ENCODE results near the gene FBXO21. TPM values are rescaled to one million over a fixed set of nuclear protein-coding genes. Genes with fewer than 3 reads are reported as not detected.
"Not testable (repeated sequence)": the region's sequence is repeated elsewhere in the genome, so short reads cannot be mapped to it uniquely, and the experiment has no call there.

FBXO21 gene
- 43.6 and 46.5 TPM in 2 replicates for total RNA-seq (2012; rRNA removed)

GRCh38 chr12:117190210-117190781, at the start of gene FBXO21:
Gene FBXO21 (minus strand): TSS chr12:117190470. CDS start chr12:117190456, 14 bp downstream.
- H3K27me3 ChIP-seq (ENCODE audit: control insufficient read depth, insufficient read depth, low read length) = no peaks in the 10 kb centered on the region

GRCh38 chr12:117236456-117237001, 46.3 kb upstream of the FBXO21 start:
- Histone ChIP-seq H3K9me3 (replicated peaks; ENCODE audit: low read length) (no peaks in the 10 kb centered on the region), H3K9ac (ENCODE audit: low read depth, low read length) (no peak overlapping the region), H3K27me3 (ENCODE audit: control insufficient read depth, insufficient read depth, low read length) (no peaks in the 10 kb centered on the region), H3K36me3 (ENCODE audit: insufficient read depth, low read length) (no peaks in the 10 kb centered on the region), H3K4me3 (ENCODE audit: low read length) (no peak overlapping the region), H3K4me2 (ENCODE audit: low read length) (no peak overlapping the region), H3K4me1 (ENCODE audit: control insufficient read depth, insufficient read depth, low read length) (no peaks in the 10 kb centered on the region)

More at GRCh38 chr12:117190210-117190781, at the start of gene FBXO21:
- peak within 1 kb of the TSS; percentile 77 for H3K4me3 ChIP-seq (ENCODE audit: low read length)
- peak within 1 kb of the TSS; percentile 69 for H3K9ac ChIP-seq (ENCODE audit: low read depth, low read length)
- peak within 1 kb of the TSS; percentile 87 for H3K4me2 ChIP-seq (ENCODE audit: low read length)
- no peaks in the 10 kb centered on the region for H3K9me3 ChIP-seq (replicated peaks; ENCODE audit: low read length)
- peaks cover 4% of the 10 kb centered on the region for H3K36me3 ChIP-seq (ENCODE audit: insufficient read depth, low read length)
- peaks cover 10% of the 10 kb centered on the region for H3K4me1 ChIP-seq (ENCODE audit: control insufficient read depth, insufficient read depth, low read length)

GRCh38 chr12:117235261-117235660, 45.0 kb upstream of the FBXO21 start:
- no peaks in the 10 kb centered on the region for H3K36me3 ChIP-seq (ENCODE audit: insufficient read depth, low read length)

GRCh38 chr12:117234441-117234840, 44.2 kb upstream of the FBXO21 start:
- no peaks in the 10 kb centered on the region for H3K27me3 ChIP-seq (ENCODE audit: control insufficient read depth, insufficient read depth, low read length)

More at GRCh38 chr12:117235261-117235660, 45.0 kb upstream of the FBXO21 start:
- no peak overlapping the region for H3K9ac ChIP-seq (ENCODE audit: low read depth, low read length)
- no peaks in the 10 kb centered on the region for H3K27me3 ChIP-seq (ENCODE audit: control insufficient read depth, insufficient read depth, low read length)
- no peak overlapping the region for H3K4me2 ChIP-seq (ENCODE audit: low read length)
- H3K4me3 ChIP-seq (ENCODE audit: low read length) = no peak overlapping the region
- no peaks in the 10 kb centered on the region for H3K9me3 ChIP-seq (replicated peaks; ENCODE audit: low read length)
- H3K4me1 ChIP-seq (ENCODE audit: control insufficient read depth, insufficient read depth, low read length) = no peaks in the 10 kb centered on the region

GRCh38 chr12:117231750-117232149, 41.5 kb upstream of the FBXO21 start:
- Histone ChIP-seq H3K4me2 (ENCODE audit: low read length) (no peak overlapping the region), H3K36me3 (ENCODE audit: insufficient read depth, low read length) (no peaks in the 10 kb centered on the region), H3K27me3 (ENCODE audit: control insufficient read depth, insufficient read depth, low read length) (no peaks in the 10 kb centered on the region), H3K4me3 (ENCODE audit: low read length) (no peak overlapping the region), H3K9me3 (replicated peaks; ENCODE audit: low read length) (no peaks in the 10 kb centered on the region), H3K9ac (ENCODE audit: low read depth, low read length) (no peak overlapping the region), H3K4me1 (ENCODE audit: control insufficient read depth, insufficient read depth, low read length) (no peaks in the 10 kb centered on the region)

More at GRCh38 chr12:117234441-117234840, 44.2 kb upstream of the FBXO21 start:
- Histone ChIP-seq H3K4me1 (ENCODE audit: control insufficient read depth, insufficient read depth, low read length) (no peaks in the 10 kb centered on the region), H3K9ac (ENCODE audit: low read depth, low read length) (no peak overlapping the region), H3K4me3 (ENCODE audit: low read length) (no peak overlapping the region), H3K4me2 (ENCODE audit: low read length) (no peak overlapping the region), H3K36me3 (ENCODE audit: insufficient read depth, low read length) (no peaks in the 10 kb centered on the region), H3K9me3 (replicated peaks; ENCODE audit: low read length) (no peaks in the 10 kb centered on the region)

GRCh38 chr12:117228239-117228638, 38.0 kb upstream of the FBXO21 start:
- no peaks in the 10 kb centered on the region for H3K27me3 ChIP-seq (ENCODE audit: control insufficient read depth, insufficient read depth, low read length)
- H3K4me1 ChIP-seq (ENCODE audit: control insufficient read depth, insufficient read depth, low read length) = no peaks in the 10 kb centered on the region
- H3K9ac ChIP-seq (ENCODE audit: low read depth, low read length) = no peak overlapping the region
- H3K9me3 ChIP-seq (replicated peaks; ENCODE audit: low read length) = no peaks in the 10 kb centered on the region
- no peak overlapping the region for H3K4me2 ChIP-seq (ENCODE audit: low read length)
- no peaks in the 10 kb centered on the region for H3K36me3 ChIP-seq (ENCODE audit: insufficient read depth, low read length)
- no peak overlapping the region for H3K4me3 ChIP-seq (ENCODE audit: low read length)

- H3K4me3 ChIP-seq (ENCODE audit: low read length) = no peak overlapping the region
- no peaks in the 10 kb centered on the region for H3K4me1 ChIP-seq (ENCODE audit: control insufficient read depth, insufficient read depth, low read length)
- no peak overlapping the region for H3K9ac ChIP-seq (ENCODE audit: low read depth, low read length)
- no peaks in the 10 kb centered on the region for H3K36me3 ChIP-seq (ENCODE audit: insufficient read depth, low read length)
- H3K4me2 ChIP-seq (ENCODE audit: low read length) = no peak overlapping the region
- no peaks in the 10 kb centered on the region for H3K9me3 ChIP-seq (replicated peaks; ENCODE audit: low read length)
- no peaks in the 10 kb centered on the region for H3K27me3 ChIP-seq (ENCODE audit: control insufficient read depth, insufficient read depth, low read length)
Measured at GRCh38 chr12:117227000-117227653, 36.9 kb upstream of the FBXO21 start.

- Histone ChIP-seq H3K9me3 (replicated peaks; ENCODE audit: low read length) (no peaks in the 10 kb centered on the region), H3K9ac (ENCODE audit: low read depth, low read length) (no peak overlapping the region), H3K4me2 (ENCODE audit: low read length) (no peak overlapping the region), H3K4me3 (ENCODE audit: low read length) (no peak overlapping the region), H3K36me3 (ENCODE audit: insufficient read depth, low read length) (no peaks in the 10 kb centered on the region), H3K27me3 (ENCODE audit: control insufficient read depth, insufficient read depth, low read length) (no peaks in the 10 kb centered on the region), H3K4me1 (ENCODE audit: control insufficient read depth, insufficient read depth, low read length) (no peaks in the 10 kb centered on the region)
Measured at GRCh38 chr12:117226505-117226904, 36.2 kb upstream of the FBXO21 start.

- no peak overlapping the region for H3K9ac ChIP-seq (ENCODE audit: low read depth, low read length)
- no peaks in the 10 kb centered on the region for H3K9me3 ChIP-seq (replicated peaks; ENCODE audit: low read length)
- no peaks in the 10 kb centered on the region for H3K36me3 ChIP-seq (ENCODE audit: insufficient read depth, low read length)
- no peak overlapping the region for H3K4me3 ChIP-seq (ENCODE audit: low read length)
- no peaks in the 10 kb centered on the region for H3K27me3 ChIP-seq (ENCODE audit: control insufficient read depth, insufficient read depth, low read length)
- no peak overlapping the region for H3K4me2 ChIP-seq (ENCODE audit: low read length)
- no peaks in the 10 kb centered on the region for H3K4me1 ChIP-seq (ENCODE audit: control insufficient read depth, insufficient read depth, low read length)
Measured at GRCh38 chr12:117225179-117225578, 34.9 kb upstream of the FBXO21 start.

- H3K9ac ChIP-seq (ENCODE audit: low read depth, low read length); H3K4me1 ChIP-seq (ENCODE audit: control insufficient read depth, insufficient read depth, low read length); H3K4me2 ChIP-seq (ENCODE audit: low read length); H3K9me3 ChIP-seq (replicated peaks; ENCODE audit: low read length); H3K36me3 ChIP-seq (ENCODE audit: insufficient read depth, low read length); H3K27me3 ChIP-seq (ENCODE audit: control insufficient read depth, insufficient read depth, low read length); H3K4me3 ChIP-seq (ENCODE audit: low read length): not testable (repeated sequence)
Measured at GRCh38 chr12:117220947-117221346, 30.7 kb upstream of the FBXO21 start.

GRCh38 chr12:117218149-117218548, 27.9 kb upstream of the FBXO21 start:
- H3K4me1 ChIP-seq (ENCODE audit: control insufficient read depth, insufficient read depth, low read length) = no peaks in the 10 kb centered on the region
- no peaks in the 10 kb centered on the region for H3K9me3 ChIP-seq (replicated peaks; ENCODE audit: low read length)
- H3K4me2 ChIP-seq (ENCODE audit: low read length) = no peak overlapping the region
- no peak overlapping the region for H3K4me3 ChIP-seq (ENCODE audit: low read length)
- H3K36me3 ChIP-seq (ENCODE audit: insufficient read depth, low read length) = no peaks in the 10 kb centered on the region
- H3K27me3 ChIP-seq (ENCODE audit: control insufficient read depth, insufficient read depth, low read length) = peaks cover 2% of the 10 kb centered on the region
- no peak overlapping the region for H3K9ac ChIP-seq (ENCODE audit: low read depth, low read length)

GRCh38 chr12:117216686-117217085, 26.4 kb upstream of the FBXO21 start:
- Histone ChIP-seq H3K4me2 (ENCODE audit: low read length) (no peak overlapping the region), H3K4me1 (ENCODE audit: control insufficient read depth, insufficient read depth, low read length) (no peaks in the 10 kb centered on the region), H3K9ac (ENCODE audit: low read depth, low read length) (no peak overlapping the region), H3K36me3 (ENCODE audit: insufficient read depth, low read length) (no peaks in the 10 kb centered on the region), H3K27me3 (ENCODE audit: control insufficient read depth, insufficient read depth, low read length) (peaks cover 5% of the 10 kb centered on the region), H3K9me3 (replicated peaks; ENCODE audit: low read length) (no peaks in the 10 kb centered on the region), H3K4me3 (ENCODE audit: low read length) (no peak overlapping the region)

Measured in skeletal muscle satellite cell (primary cell).